Heart left ventricle (tissue), 16 donors: ENCODE results near the gene PLA2R1. TPM values are rescaled to one million over a fixed set of nuclear protein-coding genes. Genes with fewer than 3 reads are reported as not detected.

Experiments
- ATAC-seq, 4 donors: fragments of 200-7000 bp; cut with Tn5 transposase; one replicate each; pipeline ENCODE4 v1.9.1; 2020 to 2022; ENCODE audit warnings: moderate library complexity in 4 of 4, mild to moderate bottlenecking in 3 of 4, moderate number of reproducible peaks in 1 of 4
- DNase-seq, 5 donors: peaks; one replicate each; pipeline ENCODE4 v3.0.0-alpha.2; 2020
- H3K27ac ChIP-seq, 12 donors: fragments of 200-600 bp; sonication (generic) in 4 of 12; one replicate each; pipeline versions ENCODE4 v1.5.0 to v1.8.0; 2016 to 2022; ENCODE audit warnings: mild to moderate bottlenecking in 2 of 12
- H3K27me3 ChIP-seq, 9 donors: fragments of 200-600 bp; sonication (generic) in 2 of 9; one replicate each; pipeline versions ENCODE4 v1.5.1 to v1.8.0; 2016 to 2022; ENCODE audit warnings: mild to moderate bottlenecking in 3 of 9
- H3K36me3 ChIP-seq, 9 donors: fragments of 200-600 bp; sonication (generic) in 2 of 9; one replicate each; pipeline versions ENCODE4 v1.5.0 to v1.8.0; 2018 to 2022; ENCODE audit warnings: mild to moderate bottlenecking in 2 of 9
- H3K4me1 ChIP-seq, 12 donors: fragments of 200-600 bp; sonication (generic) in 4 of 12; one replicate each; pipeline versions ENCODE4 v1.5.0 to v1.8.0; 2016 to 2022; ENCODE audit warnings: mild to moderate bottlenecking in 3 of 12
- H3K4me3 ChIP-seq, 12 donors: fragments of 200-600 bp; sonication (generic) in 4 of 12; one replicate each; pipeline versions ENCODE4 v1.5.0 to v1.8.0; 2017 to 2022; ENCODE audit warnings: mild to moderate bottlenecking in 9 of 12, moderate library complexity in 4 of 12
- H3K9me3 ChIP-seq, 12 donors: fragments of 200-600 bp; sonication (generic) in 4 of 12; one replicate each; pipeline versions ENCODE4 v1.5.0 to v1.8.0; 2016 to 2022; ENCODE audit warnings: mild to moderate bottlenecking in 1 of 12
- POLR2A ChIP-seq, 2 donors: fragments of 450-650 bp; IDR thresholded peaks; one replicate each; pipeline ENCODE4 v1.6.1; 2017; ENCODE audit warnings: antibody characterized with exemption in 2 of 2, mild to moderate bottlenecking in 2 of 2, moderate library complexity in 2 of 2
- WGBS, 4 donors: extraction: QIAGEN DNeasy Blood & Tissue Kit in 2 of 4; methylation state at CpG; one replicate each; pipeline versions ENCODE4 v1.1.5 to v1.1.7; 2013 to 2018; 5-methylcytosine and 5-hydroxymethylcytosine counted together
- intact Hi-C, 10 donors: fragments of 100-400 bp; cut with DNase I; formaldehyde crosslinking; loops; one replicate each; pipeline versions ENCODE4 v1.11.1 to v1.14.2; 2022
- polyA plus RNA-seq, 2 donors: library from polyadenylated mRNA; stranded (reverse); fragments of 200-250 nt; gene quantifications; one replicate each; pipeline ENCODE4 v1.2.3, GENCODE V29; 2013
- total RNA-seq, 9 donors: library from RNA; depleted of rRNA in 2 of 9; stranded (reverse); fragments of >200 nt in 2 of 9; fragmentation: NEBNext Ultra II Directional in 3 of 9; extraction: Animal tissue kit (Norgen Biotek cat#: 25700) in 3 of 9; gene quantifications; one replicate each; pipeline versions ENCODE4 v1.1.0 to v1.2.4, GENCODE V29; 2016 to 2023
- TF ChIP-seq, protein P1 (sequence below), 12 donors: fragments of 200-600 bp; sonication (generic) in 4 of 12; IDR thresholded peaks; one replicate each; pipeline versions ENCODE4 v1.5.0 to v1.8.0; 2018 to 2022; ENCODE audit warnings: antibody characterized with exemption in 12 of 12, mild to moderate bottlenecking in 5 of 12
- donor health status: ischemic (EF 13 %, LVEDD 7.1; RV severe dilation, severe dysfunction).
- donor health status: healthy with polysubstance abuse.
- donor health status: DM: no; HTN: yes; CAD: no.
- donor health status: DM: no; HTN: no; CAD: no.
- donor health status: ischemic (EF 25% LVEDD 6.9; RV normal size, moderate dysfunction).
- donor health status: ischemic (EF 25% LVEDD 5.7; RV mildly dilated, moderate dysfunction).
- donor health status: healthy.
- donor health status: DM: yes; HTN: yes; CAD: no.
- donor health status: ischemic (EF 35%, LVEDD 5.7; RV mildly dilated, moderate dysfunction).
- donor health status: nonischemic (EF 11% LVEDD 7.7; RV severe dilation, severe dysfunction).
- donor health status: DM: yes; HTN: yes; CAD: no.
- donor health status: PGD.
- donor health status: ischemic (EF 29% LVEDD 5.4; RV normal size, mild dysfunction).
- donor health status: nonischemic (EF 23%, LVEDD 6.1; RV moderate dilation, normal function).

PLA2R1 gene
- total and polyA plus RNA-seq, 11 donors: 0.36 to 4.7 (median 2.1) TPM

DNA sequence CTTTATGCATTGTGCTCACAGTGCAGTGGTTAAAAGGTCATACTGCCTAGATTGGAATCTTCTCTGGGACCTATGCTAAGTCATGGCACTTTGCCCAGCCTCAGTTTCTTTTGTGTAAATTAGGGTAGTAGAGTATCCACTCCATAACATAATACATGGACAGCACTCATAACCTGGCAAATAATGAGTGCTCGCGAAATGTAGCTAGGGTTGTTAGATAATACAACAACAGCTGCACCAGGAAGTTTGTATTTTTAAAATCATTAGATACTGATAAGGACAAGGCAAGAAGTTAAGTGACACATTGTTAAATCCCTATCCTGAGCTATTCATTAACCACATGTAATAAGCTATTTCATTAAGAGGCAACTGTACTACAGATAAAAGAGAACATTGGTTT lies 13.8 kb upstream of the PLA2R1 start:
- H3K27ac ChIP-seq: no peak overlapping the region
- WGBS, 4 donors: 70 to 80% (median 77%) methylated on average over 2 of the region's 2 CpGs
- no peak for DNase-seq
- H3K9me3 ChIP-seq: peaks cover 0 to 22% (median 0%) of the 10 kb centered on the region in 12 donors
- TF ChIP-seq, protein P1, sequence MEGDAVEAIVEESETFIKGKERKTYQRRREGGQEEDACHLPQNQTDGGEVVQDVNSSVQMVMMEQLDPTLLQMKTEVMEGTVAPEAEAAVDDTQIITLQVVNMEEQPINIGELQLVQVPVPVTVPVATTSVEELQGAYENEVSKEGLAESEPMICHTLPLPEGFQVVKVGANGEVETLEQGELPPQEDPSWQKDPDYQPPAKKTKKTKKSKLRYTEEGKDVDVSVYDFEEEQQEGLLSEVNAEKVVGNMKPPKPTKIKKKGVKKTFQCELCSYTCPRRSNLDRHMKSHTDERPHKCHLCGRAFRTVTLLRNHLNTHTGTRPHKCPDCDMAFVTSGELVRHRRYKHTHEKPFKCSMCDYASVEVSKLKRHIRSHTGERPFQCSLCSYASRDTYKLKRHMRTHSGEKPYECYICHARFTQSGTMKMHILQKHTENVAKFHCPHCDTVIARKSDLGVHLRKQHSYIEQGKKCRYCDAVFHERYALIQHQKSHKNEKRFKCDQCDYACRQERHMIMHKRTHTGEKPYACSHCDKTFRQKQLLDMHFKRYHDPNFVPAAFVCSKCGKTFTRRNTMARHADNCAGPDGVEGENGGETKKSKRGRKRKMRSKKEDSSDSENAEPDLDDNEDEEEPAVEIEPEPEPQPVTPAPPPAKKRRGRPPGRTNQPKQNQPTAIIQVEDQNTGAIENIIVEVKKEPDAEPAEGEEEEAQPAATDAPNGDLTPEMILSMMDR (IDR thresholded peaks at IDR 0.05): no peak
- no peak for TF ChIP-seq POLR2A (IDR thresholded peaks at IDR 0.05)
- no peak overlapping the region for H3K4me3 ChIP-seq
- no peaks in the 10 kb centered on the region for H3K36me3 ChIP-seq
- H3K27me3 ChIP-seq: no peaks in the 10 kb centered on the region
- no peak for ATAC-seq
- intact Hi-C loops: no loop called here
- H3K4me1 ChIP-seq: peaks cover 0 to 7% (median 0%) of the 10 kb centered on the region in 12 donors

DNA sequence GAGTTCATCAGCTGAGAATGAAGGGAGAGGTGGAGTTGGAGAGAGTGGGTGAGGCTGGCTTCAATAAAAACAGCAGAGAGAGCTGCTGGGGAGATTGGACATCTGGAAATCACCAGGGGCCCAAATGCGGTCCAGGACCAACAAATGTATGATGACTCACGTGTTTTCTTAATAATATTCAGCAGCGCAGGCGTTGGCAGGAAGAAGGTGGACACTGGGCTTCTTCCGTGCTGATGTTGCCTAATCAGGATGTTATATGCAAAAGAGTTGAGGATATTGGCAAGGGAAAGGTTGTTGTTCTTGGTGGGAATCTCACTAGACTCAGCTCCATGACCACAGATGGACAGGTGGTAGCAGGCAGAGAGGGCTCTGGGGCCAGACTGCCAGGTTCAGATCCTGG lies 12.8 kb upstream of the PLA2R1 start:
- intact Hi-C loops: no loop called here
- H3K9me3 ChIP-seq: peaks cover 0 to 17% (median 0%) of the 10 kb centered on the region in 12 donors

DNA sequence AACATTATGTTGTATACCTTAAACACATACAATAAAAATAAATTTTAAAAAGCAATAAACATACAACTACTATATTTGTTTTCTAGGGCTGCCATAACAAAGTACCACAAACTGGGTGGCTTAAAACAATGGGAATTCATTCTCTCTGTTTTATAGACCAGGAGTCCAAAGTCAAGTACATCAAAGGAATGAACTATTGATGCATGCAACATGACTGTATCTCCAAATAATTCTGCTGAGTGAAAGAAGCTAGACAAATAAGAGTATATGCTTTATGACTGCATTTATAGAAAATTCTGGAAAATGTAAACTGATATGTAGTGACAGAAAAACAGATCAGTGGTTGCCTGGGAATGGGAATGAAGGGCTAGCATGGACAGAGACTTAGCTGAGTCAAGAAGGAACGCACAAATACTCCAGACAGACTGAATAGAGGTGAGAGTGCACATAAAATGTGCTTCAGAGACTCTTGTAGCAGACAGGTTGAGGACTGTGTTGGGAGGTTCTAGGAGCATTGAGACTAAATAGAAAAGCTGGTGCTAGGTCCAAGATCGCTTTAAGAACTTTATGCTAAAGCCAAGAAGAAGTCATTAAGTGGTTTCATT lies 11.0 kb upstream of the PLA2R1 start:
- Histone ChIP-seq H3K27ac (no peak overlapping the region), H3K4me3 (no peak overlapping the region), H3K27me3 (no peaks in the 10 kb centered on the region), H3K9me3 (peaks cover 0 to 12% (median 0%) of the 10 kb centered on the region in 12 donors), H3K36me3 (no peaks in the 10 kb centered on the region), H3K4me1 (peaks cover 0 to 7% (median 0%) of the 10 kb centered on the region in 12 donors)
- WGBS, 4 donors: 63 to 97% (median 89%) methylated on average over 2 of the region's 2 CpGs
- ATAC-seq (no peak), DNase-seq (no peak)
- intact Hi-C loops: no loop called here
- TF ChIP-seq, protein P1 (IDR thresholded peaks at IDR 0.05): no peak
- no peak for TF ChIP-seq POLR2A (IDR thresholded peaks at IDR 0.05)

More for the DNA sequence above, 12.8 kb upstream of the PLA2R1 start:
- no peak overlapping the region for H3K4me3 ChIP-seq
- DNase-seq (peak in 2 of 5 donors; percentile 35 to 43), ATAC-seq (peak; percentile 42 to 90 (median 72))
- H3K4me1 ChIP-seq: peaks cover 0 to 7% (median 0%) of the 10 kb centered on the region in 12 donors
- no peaks in the 10 kb centered on the region for H3K27me3 ChIP-seq
- H3K36me3 ChIP-seq: no peaks in the 10 kb centered on the region
- WGBS, 4 donors: 45 to 68% (median 65%) methylated on average over 5 of the region's 5 CpGs
- H3K27ac ChIP-seq: no peak overlapping the region
- TF ChIP-seq POLR2A (IDR thresholded peaks at IDR 0.05): no peak
- TF ChIP-seq, protein P1 (IDR thresholded peaks at IDR 0.05): no peak

DNA sequence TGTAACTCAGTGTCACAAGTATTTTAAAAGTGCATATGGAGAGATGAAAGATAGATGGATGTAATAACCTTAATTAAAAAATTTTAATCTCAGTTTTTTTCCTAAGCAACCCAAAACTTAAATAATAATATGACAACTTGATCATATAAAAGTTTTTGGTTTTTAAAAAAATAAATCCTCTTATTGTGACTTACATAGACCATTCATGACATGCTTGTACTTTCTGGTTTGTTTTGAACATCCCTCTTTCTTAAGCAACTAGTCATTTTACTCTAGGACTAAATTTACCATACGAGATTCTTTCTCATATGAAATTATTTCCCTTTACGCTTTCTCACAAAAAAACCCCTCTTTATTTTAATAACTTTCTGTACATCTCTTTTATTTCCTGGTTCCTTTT lies 6.5 kb upstream of the PLA2R1 start:
- Histone ChIP-seq H3K27ac (no peak overlapping the region), H3K27me3 (no peaks in the 10 kb centered on the region), H3K9me3 (peaks cover 0 to 14% (median 0%) of the 10 kb centered on the region in 12 donors), H3K4me1 (peaks cover 0 to 10% (median 3%) of the 10 kb centered on the region in 12 donors), H3K36me3 (no peaks in the 10 kb centered on the region), H3K4me3 (no peak overlapping the region)
- TF ChIP-seq, protein P1 (IDR thresholded peaks at IDR 0.05): no peak
- no peak for TF ChIP-seq POLR2A (IDR thresholded peaks at IDR 0.05)
- intact Hi-C loops: no loop called here
- DNase-seq: no peak
- ATAC-seq: no peak
- 83 to 90% (median 84%) methylated on average over 2 of the region's 2 CpGs for WGBS, 4 donors
